Measurements from ENCODE around the gene UBAP2. TPM values are rescaled to one million over a fixed set of nuclear protein-coding genes. Genes with fewer than 3 reads are reported as not detected.

Gene UBAP2
- total RNA-seq, 2 experiments from 2014 or later = 35.0 to 38.0 TPM

DNA sequence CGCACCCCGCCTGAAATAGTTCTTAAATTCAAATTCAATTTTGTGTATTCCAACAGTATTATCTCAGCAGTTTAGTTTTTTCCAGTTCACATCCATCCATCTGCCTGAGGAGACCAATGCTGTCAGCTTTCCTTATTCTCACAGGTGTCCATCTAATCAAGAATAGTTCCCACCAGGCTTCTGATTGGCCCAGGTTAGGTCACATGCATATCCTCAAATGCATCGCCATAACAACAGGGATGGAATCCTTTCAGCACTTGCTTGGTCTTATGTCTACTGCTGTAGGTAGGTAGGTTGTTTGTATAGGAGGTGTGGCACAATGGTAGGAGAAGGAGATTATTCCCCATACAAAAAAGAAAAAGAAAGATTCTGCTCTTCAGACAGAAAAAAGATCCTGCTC is 140.6 kb downstream of the UBAP2 start:
- CTCF ChIA-PET = interaction anchor here (1.9 kb wide), 1 partner anchor 94 kb away, joined by 5 read pairs; no protein-coding TSS in a partner anchor
- no peaks in the 10 kb centered on the region for H3K27me3 Mint-ChIP-seq
- no peak overlapping the region for H3K27ac Mint-ChIP-seq
- H3K4me1 Mint-ChIP-seq (ENCODE audit: low read depth) = peaks cover 10% of the 10 kb centered on the region
- intact Hi-C loops (cut with micrococcal nuclease) = no loop called here
- DNase-seq = no peak
- H3K9me3 Mint-ChIP-seq = no peaks in the 10 kb centered on the region
- POLR2A ChIA-PET = no interaction called here
- no peak overlapping the region for H3K4me3 Mint-ChIP-seq
- peaks cover 10% of the 10 kb centered on the region for H3K36me3 Mint-ChIP-seq

DNA sequence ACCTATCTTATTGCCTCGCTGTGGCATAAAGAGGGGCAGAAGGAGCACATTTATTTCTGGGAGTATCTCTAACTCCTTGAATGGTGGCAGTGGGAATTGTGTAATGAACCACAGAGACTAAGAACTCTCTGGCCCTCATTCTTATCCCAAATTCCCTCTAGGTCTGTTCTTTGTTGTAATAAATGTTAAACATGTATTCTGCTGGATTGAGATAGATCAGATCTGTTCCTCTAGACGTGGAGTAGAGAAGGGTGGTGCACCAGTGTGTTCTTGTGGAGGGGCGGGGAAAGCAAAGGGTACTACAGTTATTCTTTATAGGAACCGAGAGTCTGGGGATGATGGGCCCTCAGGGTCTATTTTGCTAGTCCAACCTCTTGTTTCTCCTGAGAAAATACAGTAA is 141.3 kb downstream of the UBAP2 start:
- intact Hi-C loops (cut with micrococcal nuclease) = no loop called here
- H3K27ac Mint-ChIP-seq = peak overlapping the region; percentile 2
- H3K4me1 Mint-ChIP-seq (ENCODE audit: low read depth) = peaks cover 10% of the 10 kb centered on the region
- no peak overlapping the region for H3K4me3 Mint-ChIP-seq
- ChIA-PET CTCF (no interaction called here), POLR2A (no interaction called here)
- peaks cover 10% of the 10 kb centered on the region for H3K36me3 Mint-ChIP-seq
- no peak for DNase-seq
- no peaks in the 10 kb centered on the region for H3K27me3 Mint-ChIP-seq
- H3K9me3 Mint-ChIP-seq = no peaks in the 10 kb centered on the region

DNA sequence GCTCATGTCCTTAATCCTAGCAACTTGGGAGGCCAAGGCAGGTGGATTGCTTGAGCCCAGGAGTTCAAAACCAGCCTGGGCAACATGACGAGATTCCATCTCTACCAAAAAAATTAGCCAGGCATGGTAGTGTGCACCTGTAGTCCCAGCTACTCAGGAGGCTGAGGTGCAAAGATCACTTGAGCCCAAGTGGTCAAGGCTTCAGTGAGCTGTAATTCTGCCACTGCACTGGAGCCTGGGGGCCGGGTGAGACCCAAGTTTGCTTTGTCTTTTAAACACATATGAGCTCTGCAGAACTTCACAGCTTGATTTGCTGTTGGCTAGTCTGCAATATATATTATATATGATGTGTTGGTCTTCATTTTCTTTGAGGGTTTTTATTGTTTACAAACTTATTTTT is 141.9 kb downstream of the UBAP2 start:
- POLR2A ChIA-PET = no interaction called here
- Mint-ChIP-seq H3K27me3 (no peaks in the 10 kb centered on the region), H3K27ac (no peak overlapping the region), H3K4me3 (no peak overlapping the region), H3K36me3 (peaks cover 13% of the 10 kb centered on the region), H3K9me3 (no peaks in the 10 kb centered on the region), H3K4me1 (ENCODE audit: low read depth) (peaks cover 10% of the 10 kb centered on the region)
- DNase-seq = no peak
- intact Hi-C loops (cut with micrococcal nuclease) = no loop called here
- CTCF ChIA-PET = no interaction called here

DNA sequence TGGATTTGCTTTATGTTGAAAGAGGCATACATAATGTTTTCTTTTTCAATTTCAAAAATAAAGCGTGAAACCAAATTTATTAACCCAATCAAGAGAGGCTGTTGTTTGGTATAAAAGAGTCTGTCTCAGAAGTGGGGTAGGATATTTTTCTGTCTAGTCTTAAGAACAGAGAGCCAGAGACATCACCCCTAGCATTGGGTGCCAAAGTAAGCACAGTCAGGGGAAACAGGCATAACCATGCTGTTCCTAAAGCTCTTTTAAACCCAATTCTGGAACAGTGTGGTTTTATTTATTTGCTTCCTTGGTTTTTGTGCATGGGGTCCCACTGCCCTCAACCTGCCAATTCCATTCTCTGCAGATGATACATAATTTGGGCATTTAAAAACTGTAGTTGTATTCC is 143.6 kb downstream of the UBAP2 start:
- intact Hi-C loops (cut with micrococcal nuclease) = no loop called here
- Mint-ChIP-seq H3K27me3 (no peaks in the 10 kb centered on the region), H3K27ac (peak overlapping the region; percentile 8), H3K36me3 (peaks cover 15% of the 10 kb centered on the region), H3K9me3 (no peaks in the 10 kb centered on the region), H3K4me3 (no peak overlapping the region), H3K4me1 (ENCODE audit: low read depth) (peaks cover 10% of the 10 kb centered on the region)
- no peak for DNase-seq
- ChIA-PET CTCF (no interaction called here), POLR2A (no interaction called here)

DNA sequence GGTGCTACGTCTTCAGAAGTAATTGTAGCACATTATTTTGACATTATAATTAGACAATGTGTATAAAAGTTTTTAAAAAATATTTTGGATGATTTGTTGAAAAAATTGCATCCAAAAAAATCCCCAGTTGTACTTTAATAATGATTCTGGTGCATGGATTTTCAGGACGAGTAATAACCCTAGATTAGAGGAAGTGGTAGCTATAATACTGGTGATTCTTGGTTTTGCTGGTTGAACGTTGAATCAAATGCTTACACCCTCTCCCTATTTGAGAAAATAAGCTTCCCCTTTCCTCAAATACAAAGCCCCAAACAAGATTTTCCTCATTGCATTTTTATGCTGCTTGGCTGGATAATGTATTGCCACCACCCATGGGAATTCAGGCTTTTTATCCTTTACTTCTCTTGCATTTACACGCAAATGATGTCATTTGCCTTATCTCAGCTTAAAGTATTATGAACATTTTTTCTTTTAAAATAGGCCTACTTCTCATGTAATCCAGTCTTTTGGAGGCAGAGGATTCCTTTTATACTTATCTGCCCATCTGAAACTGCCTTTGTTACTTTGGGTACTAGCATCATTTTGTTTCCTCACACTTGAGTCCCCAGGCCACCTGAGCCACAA is 145.4 kb downstream of the UBAP2 start:
- Mint-ChIP-seq H3K36me3 (peaks cover 15% of the 10 kb centered on the region), H3K4me1 (ENCODE audit: low read depth) (peaks cover 10% of the 10 kb centered on the region), H3K27ac (no peak overlapping the region), H3K27me3 (no peaks in the 10 kb centered on the region), H3K4me3 (no peak overlapping the region), H3K9me3 (no peaks in the 10 kb centered on the region)
- CTCF ChIA-PET = no interaction called here
- DNase-seq = no peak
- POLR2A ChIA-PET = no interaction called here
- intact Hi-C loops (cut with micrococcal nuclease) = no loop called here

DNA sequence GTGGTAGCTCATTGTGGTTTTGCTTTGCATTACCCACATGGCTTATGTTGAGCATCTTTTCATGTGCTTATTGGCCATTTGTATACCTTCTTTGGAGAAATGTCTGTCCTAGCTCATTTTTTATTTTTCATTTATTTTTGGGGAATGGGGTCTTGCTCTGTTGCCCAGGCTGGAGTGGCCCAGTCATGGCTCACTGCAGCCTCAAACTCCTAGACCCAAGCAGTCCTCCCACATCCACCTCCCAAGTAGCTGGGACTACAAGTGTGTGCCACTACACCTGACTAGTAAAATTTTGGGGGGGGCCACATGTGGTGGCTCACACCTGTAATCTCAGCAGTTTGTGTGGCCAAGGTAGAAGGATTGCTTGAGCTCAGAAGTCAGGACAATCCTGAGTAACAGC is 154.4 kb downstream of the UBAP2 start:
- H3K4me3 Mint-ChIP-seq = no peak overlapping the region
- peaks cover 7% of the 10 kb centered on the region for H3K36me3 Mint-ChIP-seq
- DNase-seq = no peak
- H3K4me1 Mint-ChIP-seq (ENCODE audit: low read depth) = peaks cover 5% of the 10 kb centered on the region
- H3K27me3 Mint-ChIP-seq = no peaks in the 10 kb centered on the region
- CTCF ChIA-PET = interaction anchor here (1.2 kb wide), 1 partner anchor 12 kb away, joined by 3 read pairs; no protein-coding TSS in a partner anchor
- H3K27ac Mint-ChIP-seq = no peak overlapping the region
- H3K9me3 Mint-ChIP-seq = no peaks in the 10 kb centered on the region
- POLR2A ChIA-PET = no interaction called here
- intact Hi-C loops (cut with micrococcal nuclease) = no loop called here

DNA sequence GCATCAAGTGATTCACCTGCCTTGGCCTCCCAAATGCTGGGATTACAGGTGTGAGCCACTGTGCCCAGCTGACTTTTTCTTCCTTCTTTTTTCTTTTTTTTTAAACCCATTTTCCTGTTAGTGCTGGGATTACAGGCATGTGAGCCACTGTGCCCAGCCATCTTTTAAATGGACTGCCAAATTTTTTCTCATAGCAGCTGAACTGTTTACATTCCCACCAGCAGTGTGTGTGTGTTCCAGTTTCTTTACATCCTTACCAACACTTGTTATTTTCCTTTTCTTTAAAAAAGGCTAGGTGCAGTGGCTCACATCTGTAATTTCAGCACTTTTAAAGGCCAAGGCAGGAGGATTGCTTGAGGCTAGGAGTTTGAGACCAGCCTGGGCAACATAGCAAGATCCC is 154.8 kb downstream of the UBAP2 start:
- DNase-seq = no peak
- ChIA-PET POLR2A (no interaction called here), CTCF (interaction anchor here (0.7 to 1.2 kb wide), 2 partner anchors 12 to 93 kb away, joined by 3 to 4 read pairs; no protein-coding TSS in a partner anchor)
- no peaks in the 10 kb centered on the region for H3K27me3 Mint-ChIP-seq
- H3K9me3 Mint-ChIP-seq = no peaks in the 10 kb centered on the region
- H3K27ac Mint-ChIP-seq = no peak overlapping the region
- peaks cover 7% of the 10 kb centered on the region for H3K36me3 Mint-ChIP-seq
- H3K4me1 Mint-ChIP-seq (ENCODE audit: low read depth) = peaks cover 5% of the 10 kb centered on the region
- H3K4me3 Mint-ChIP-seq = no peak overlapping the region
- intact Hi-C loops (cut with micrococcal nuclease) = no loop called here

DNA sequence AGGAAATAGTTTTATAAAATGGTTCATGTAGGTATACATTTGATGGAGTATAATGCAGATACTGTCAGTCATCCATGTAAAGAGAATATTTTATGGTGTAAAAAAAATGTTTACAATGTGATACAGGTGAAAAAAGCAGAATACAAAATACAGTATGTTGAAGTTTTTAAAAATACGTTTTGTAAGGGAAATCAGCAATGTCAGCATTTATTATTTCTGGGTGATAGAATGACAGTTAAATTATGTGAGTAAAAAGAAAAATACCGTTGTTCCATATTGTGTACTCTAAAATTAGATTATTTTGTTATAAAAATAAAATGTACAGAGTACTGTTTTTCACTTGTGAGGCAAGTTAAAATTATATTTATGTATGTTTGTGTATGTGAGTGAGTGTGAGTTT is 162.7 kb downstream of the UBAP2 start:
- H3K27me3 Mint-ChIP-seq = no peaks in the 10 kb centered on the region
- H3K27ac Mint-ChIP-seq = no peak overlapping the region
- intact Hi-C loops (cut with micrococcal nuclease) = no loop called here
- DNase-seq = no peak
- peaks cover 2% of the 10 kb centered on the region for H3K36me3 Mint-ChIP-seq
- ChIA-PET POLR2A (no interaction called here), CTCF (interaction anchor here (2.5 kb wide), 1 partner anchor 72 kb away, joined by 5 read pairs; no protein-coding TSS in a partner anchor)
- H3K4me3 Mint-ChIP-seq = no peak overlapping the region
- no peaks in the 10 kb centered on the region for H3K9me3 Mint-ChIP-seq
- H3K4me1 Mint-ChIP-seq (ENCODE audit: low read depth) = peaks cover 31% of the 10 kb centered on the region

DNA sequence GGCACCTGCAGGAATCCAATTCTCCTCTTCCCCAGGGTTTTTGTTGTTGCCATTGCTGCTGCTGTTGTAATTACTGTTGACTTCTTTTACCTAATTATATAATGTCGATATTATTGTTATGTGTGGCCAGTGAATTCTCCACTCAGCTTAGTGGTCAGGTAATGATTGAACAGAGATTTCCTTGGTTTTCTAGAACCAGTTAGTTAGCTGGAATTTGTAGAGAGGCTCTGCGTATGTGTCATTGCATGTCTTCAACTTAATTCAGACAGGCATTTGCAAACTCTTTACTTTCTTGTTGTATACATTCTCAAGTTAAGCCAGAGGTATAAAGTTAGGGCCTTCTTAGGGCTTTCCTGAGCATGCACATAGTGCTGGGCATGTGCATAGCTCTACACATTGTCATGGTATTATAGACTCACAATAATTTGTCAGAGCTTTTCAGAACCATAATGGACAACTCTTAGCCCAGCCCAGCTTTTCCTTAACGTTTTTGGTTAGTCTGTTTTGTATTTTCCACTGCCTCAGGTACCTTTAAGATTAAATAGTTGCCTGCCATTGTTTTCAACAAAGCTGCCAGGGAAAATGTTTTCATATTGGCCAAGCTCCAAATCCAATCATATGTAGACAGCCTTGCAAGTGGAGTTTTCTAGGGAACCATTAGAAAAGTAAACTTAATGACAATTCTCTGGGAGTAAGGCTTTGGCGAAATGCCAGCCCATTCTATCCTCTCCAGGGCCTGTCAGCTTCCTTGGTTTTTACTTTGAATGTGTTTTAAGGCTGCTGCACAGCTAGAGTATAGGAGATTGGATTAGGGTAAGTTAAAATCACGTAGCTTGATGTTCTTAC is 163.6 kb downstream of the UBAP2 start:
- Mint-ChIP-seq H3K27ac (no peak overlapping the region), H3K4me3 (no peak overlapping the region), H3K4me1 (ENCODE audit: low read depth) (peaks cover 40% of the 10 kb centered on the region), H3K9me3 (no peaks in the 10 kb centered on the region), H3K36me3 (peaks cover 2% of the 10 kb centered on the region), H3K27me3 (no peaks in the 10 kb centered on the region)
- ChIA-PET CTCF (interaction anchor here (1.0 to 1.2 kb wide), 2 partner anchors 71 to 189 kb away, joined by 3 to 7 read pairs; no protein-coding TSS in a partner anchor), POLR2A (no interaction called here)
- intact Hi-C loops (cut with micrococcal nuclease) = loop anchor here (5.0 kb wide), 1 partner anchor 48 kb away; no protein-coding TSS in a partner anchor
- DNase-seq = no peak

DNA sequence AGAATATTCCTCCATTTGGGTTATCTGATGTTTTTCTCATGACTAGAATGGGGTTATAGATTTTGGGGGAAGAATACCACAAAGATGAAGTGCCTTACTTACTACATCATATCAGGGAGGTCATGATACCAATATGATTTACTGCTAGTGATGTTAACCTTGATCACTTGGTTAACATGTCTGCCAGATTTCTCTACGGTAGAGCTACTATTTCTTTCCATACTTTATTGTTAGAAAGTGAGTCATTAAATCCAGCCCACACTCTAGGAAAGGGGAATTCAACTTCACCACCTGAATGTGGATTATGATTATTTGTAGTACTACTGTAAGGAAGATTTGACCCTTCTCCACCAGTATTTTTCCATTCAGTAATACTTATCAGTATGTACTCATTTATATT is 167.1 kb downstream of the UBAP2 start:
- Mint-ChIP-seq H3K36me3 (no peaks in the 10 kb centered on the region), H3K27me3 (no peaks in the 10 kb centered on the region), H3K4me1 (ENCODE audit: low read depth) (peaks cover 64% of the 10 kb centered on the region), H3K4me3 (no peak overlapping the region), H3K27ac (peak overlapping the region; percentile 72), H3K9me3 (no peaks in the 10 kb centered on the region)
- CTCF ChIA-PET = interaction anchor here (0.8 kb wide), 1 partner anchor 12 kb away, joined by 3 read pairs; no protein-coding TSS in a partner anchor
- DNase-seq = no peak
- POLR2A ChIA-PET = no interaction called here
- intact Hi-C loops (cut with micrococcal nuclease) = loop anchor here (2.0 to 5.0 kb wide), 2 partner anchors 44 to 63 kb away; no protein-coding TSS in a partner anchor

DNA sequence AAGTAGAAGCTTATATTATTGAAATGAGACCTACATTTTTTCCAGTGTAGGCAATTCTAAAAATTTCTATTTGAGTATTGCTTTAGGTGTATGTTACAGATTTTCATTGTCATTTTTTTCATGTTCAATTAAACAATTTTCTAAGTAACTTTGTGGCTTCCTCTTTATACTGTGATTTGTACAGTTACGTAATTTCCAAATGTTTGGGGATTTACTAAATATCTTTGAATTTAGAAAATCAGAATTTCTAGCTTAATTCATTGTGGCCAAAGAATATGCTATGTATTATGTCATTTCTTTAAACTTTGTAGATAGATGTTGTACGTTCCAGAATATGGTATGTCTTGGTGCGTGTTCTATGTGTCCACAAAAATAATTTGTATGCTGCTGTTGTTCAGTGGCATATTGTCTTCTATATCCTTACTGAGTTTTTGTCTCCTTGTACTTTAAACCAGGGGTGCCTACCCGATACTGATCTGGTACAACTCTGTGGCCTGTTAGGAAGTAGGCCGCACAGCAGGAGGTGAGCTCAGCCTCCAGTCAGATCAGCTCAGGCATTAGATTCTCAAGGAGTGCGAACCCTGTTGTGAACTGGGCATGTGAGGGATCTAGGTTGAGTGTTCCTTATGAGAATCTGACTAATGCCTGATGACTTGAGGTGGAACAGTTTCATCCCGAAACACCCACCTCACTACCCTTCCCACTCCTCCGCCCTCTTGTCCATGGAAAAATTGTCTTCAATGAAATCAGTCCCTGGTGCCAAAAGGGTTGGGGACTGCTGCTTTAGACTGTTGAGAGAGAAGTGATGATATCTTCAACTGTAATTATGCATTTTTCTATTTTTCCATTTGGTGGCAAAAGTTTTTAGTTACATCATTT is 168.2 kb downstream of the UBAP2 start:
- Mint-ChIP-seq H3K36me3 (no peaks in the 10 kb centered on the region), H3K4me1 (ENCODE audit: low read depth) (peaks cover 64% of the 10 kb centered on the region), H3K4me3 (no peak overlapping the region), H3K9me3 (no peaks in the 10 kb centered on the region), H3K27me3 (no peaks in the 10 kb centered on the region), H3K27ac (peak overlapping the region; percentile 72)
- ChIA-PET POLR2A (interaction anchor here (0.6 kb wide), 1 partner anchor 56 kb away, joined by 4 read pairs; no protein-coding TSS in a partner anchor), CTCF (interaction anchor here (0.6 to 1.1 kb wide), 2 partner anchors 28 to 713 kb away, joined by 3 to 4 read pairs; no protein-coding TSS in a partner anchor)
- DNase-seq = no peak
- intact Hi-C loops (cut with micrococcal nuclease) = loop anchor here (2.0 to 5.0 kb wide), 2 partner anchors 43 to 62 kb away; no protein-coding TSS in a partner anchor

Data from activated CD4-positive, alpha-beta memory T cell treated with anti-CD3 and anti-CD28 coated beads for 36 hours (primary cell).